22Rv1 (cell line): Measurements from ENCODE around the gene PRODH2.

Experiments used
- CTCF ChIP-seq: fragments of 450-650 bp; IDR thresholded peaks from 2 replicates; pipeline ENCODE4 v1.5.1; 2017; ENCODE audit warnings: mild to moderate bottlenecking
- ZFX ChIP-seq: fragments of 450-650 bp; IDR thresholded peaks from 2 replicates; pipeline ENCODE4 v1.6.1; 2017; ENCODE audit warnings: antibody characterized with exemption, borderline replicate concordance

- TF ChIP-seq CTCF (no peak), ZFX (no peak)
These were observed 35.8 kb upstream of the PRODH2 start for GRCh38 chr19:35848486-35848885.
